ENCODE data around the gene KIF4A.

KIF4A gene

GRCh38 chrX:70434352-70434866 lies 144.5 kb downstream of the KIF4A start:
- no peak for TF ChIP-seq CTCF (IDR thresholded peaks at IDR 0.05; ENCODE audit: insufficient read depth, missing control alignments)
- peak; percentile 67 for DNase-seq (ENCODE audit: insufficient read length, low spot score)
- no peak for FAIRE-seq

- DNase-seq (ENCODE audit: insufficient read length, low spot score) (no peak), FAIRE-seq (no peak)
- TF ChIP-seq CTCF (IDR thresholded peaks at IDR 0.05; ENCODE audit: insufficient read depth, missing control alignments) = no peak
Observed at GRCh38 chrX:70434914-70435586, 145.1 kb downstream of the KIF4A start.

- DNase-seq (ENCODE audit: insufficient read length, low spot score) (no peak), FAIRE-seq (no peak)
- no peak for TF ChIP-seq CTCF (IDR thresholded peaks at IDR 0.05; ENCODE audit: insufficient read depth, missing control alignments)
Observed at GRCh38 chrX:70436343-70436742, 146.4 kb downstream of the KIF4A start.

GRCh38 chrX:70437011-70437410 lies 147.1 kb downstream of the KIF4A start:
- DNase-seq (ENCODE audit: insufficient read length, low spot score) (no peak), FAIRE-seq (no peak)
- TF ChIP-seq CTCF (IDR thresholded peaks at IDR 0.05; ENCODE audit: insufficient read depth, missing control alignments) = no peak

GRCh38 chrX:70437921-70438665 lies 148.2 kb downstream of the KIF4A start:
- TF ChIP-seq CTCF (IDR thresholded peaks at IDR 0.05; ENCODE audit: insufficient read depth, missing control alignments) = no peak
- no peak for FAIRE-seq
- DNase-seq (ENCODE audit: insufficient read length, low spot score) = no peak

- FAIRE-seq = no peak
- no peak for DNase-seq (ENCODE audit: insufficient read length, low spot score)
- no peak for TF ChIP-seq CTCF (IDR thresholded peaks at IDR 0.05; ENCODE audit: insufficient read depth, missing control alignments)
Observed at GRCh38 chrX:70439016-70439415, 149.1 kb downstream of the KIF4A start.

GRCh38 chrX:70442224-70442623 lies 152.3 kb downstream of the KIF4A start:
- FAIRE-seq (no peak), DNase-seq (ENCODE audit: insufficient read length, low spot score) (no peak)
- TF ChIP-seq CTCF (IDR thresholded peaks at IDR 0.05; ENCODE audit: insufficient read depth, missing control alignments) = no peak

All from D721Med (cell line).